ENCODE data around the gene ZNF598.
A peak's percentile ranks its signal among the peaks of the same experiment; 100 is the strongest.

The ZNF598 gene

GRCh38 chr16:1989209-1990100 lies 20.2 kb downstream of the ZNF598 start, which contains the start of gene SYNGR3:
SYNGR3 (plus strand) TSS chr16:1989970; CDS start chr16:1990103, 133 bp downstream.
- DNase-seq, result no peak

GRCh38 chr16:1987198-1987597 lies 22.4 kb downstream of the ZNF598 start:
- no peak for DNase-seq

GRCh38 chr16:1985466-1986150 lies 24.0 kb downstream of the ZNF598 start:
- DNase-seq, result no peak

- DNase-seq, result no peak
These were observed 25.0 kb downstream of the ZNF598 start for GRCh38 chr16:1984347-1985225.

- peak; percentile 92 for DNase-seq
These were observed 25.9 kb downstream of the ZNF598 start, which contains the start of gene GFER for GRCh38 chr16:1983544-1984346. GFER (plus strand) TSS chr16:1984193; CDS start chr16:1984219, 26 bp downstream.

- DNase-seq, result no peak
These were observed 26.6 kb downstream of the ZNF598 start for GRCh38 chr16:1982991-1983543.

- DNase-seq, result no peak
These were observed 27.6 kb downstream of the ZNF598 start for GRCh38 chr16:1982013-1982433.

- no peak for DNase-seq
These were observed 28.2 kb downstream of the ZNF598 start, which contains the start of gene NOXO1 for GRCh38 chr16:1981398-1981836. NOXO1 (minus strand) TSS chr16:1981469; CDS start chr16:1981179, 290 bp downstream.

GRCh38 chr16:1980770-1981087 lies 28.9 kb downstream of the ZNF598 start:
- DNase-seq, result no peak

GRCh38 chr16:1980030-1980769 lies 29.4 kb downstream of the ZNF598 start:
- peak; percentile 32 for DNase-seq

GRCh38 chr16:1979271-1980029 lies 30.2 kb downstream of the ZNF598 start:
- DNase-seq, result peak; percentile 47

GRCh38 chr16:1978476-1979120 lies 31.0 kb downstream of the ZNF598 start:
- no peak for DNase-seq

- no peak for DNase-seq
These were observed 31.7 kb downstream of the ZNF598 start for GRCh38 chr16:1977875-1978268.

- DNase-seq, result no peak
These were observed 32.4 kb downstream of the ZNF598 start for GRCh38 chr16:1976951-1977874.

- no peak for DNase-seq
These were observed 33.5 kb downstream of the ZNF598 start for GRCh38 chr16:1976216-1976520.

- no peak for DNase-seq
These were observed 34.0 kb downstream of the ZNF598 start for GRCh38 chr16:1975432-1976215.

- DNase-seq, result no peak
These were observed 35.2 kb downstream of the ZNF598 start for GRCh38 chr16:1974157-1975070.
